B cell (primary cell): ENCODE measurements around the gene UBAC1. TPM values are rescaled to one million over a fixed set of nuclear protein-coding genes. Genes with fewer than 3 reads are reported as not detected.

ENCODE experiments used
- ATAC-seq: fragments of 200-7000 bp; cut with Tn5 transposase; one replicate; pipeline ENCODE4 v1.10.0; 2021; ENCODE audit warnings: low read depth, mild to moderate bottlenecking, moderate number of reproducible peaks, moderate library complexity
- CTCF ChIA-PET: fragments of 350-600 bp; sonication (Branson Sonifier 250); formaldehyde crosslinking; loops from one replicate; lab custom pipeline; 2021; ENCODE audit warnings: antibody characterized with exemption, inconsistent platforms; lab: Charles Lee
- POLR2A ChIA-PET: fragments of 350-600 bp; sonication (Branson Sonifier 250); formaldehyde crosslinking; loops from one replicate; lab custom pipeline; 2021; ENCODE audit warnings: antibody characterized with exemption; lab: Charles Lee
- DNase-seq: peaks from one replicate; pipeline ENCODE4 v3.0.0; 2013
- H2AFZ ChIP-seq: 2 replicates; pipeline ENCODE4 v1.6.1; 2012; ENCODE audit warnings: mild to moderate bottlenecking, low read depth, low read length; ENCODE audit not compliant: insufficient read depth, poor library complexity, severe bottlenecking
- H3K27ac ChIP-seq, 2 donors: 1 replicate in 1 of 2; 2 replicates in 1 of 2; pipeline ENCODE4 v1.5.1; 2012 to 2013; ENCODE audit warnings: low read length in 2 of 2, mild to moderate bottlenecking in 2 of 2, moderate library complexity in 1 of 2
- H3K27me3 ChIP-seq, 4 experiments: fragments of 200-600 bp in 1 of 4; sonication (generic) in 1 of 4; replicated peaks in 1 of 4; 1 replicate in 2 of 4; 2 replicates in 2 of 4; pipeline versions ENCODE4 v1.6.1 to v1.7.0; 2013 to 2016; ENCODE audit warnings: low read length in 3 of 4, mild to moderate bottlenecking in 2 of 4, mixed read lengths in 1 of 4, moderate library complexity in 1 of 4; ENCODE audit not compliant: insufficient read depth in 4 of 4, control insufficient read depth in 3 of 4; ENCODE audit errors: control extremely low read depth in 1 of 4
- H3K36me3 ChIP-seq, 2 experiments: replicated peaks in 1 of 2; 1 replicate in 1 of 2; 2 replicates in 1 of 2; pipeline versions ENCODE4 v1.6.1 to v1.7.1; 2013; ENCODE audit warnings: low read length in 1 of 2; ENCODE audit not compliant: insufficient read depth in 2 of 2, control insufficient read depth in 1 of 2; ENCODE audit errors: control extremely low read depth in 1 of 2, extremely low read depth in 1 of 2
- H3K4me1 ChIP-seq, 2 donors: fragments of 200-600 bp in 1 of 2; sonication (generic) in 1 of 2; 1 replicate in 1 of 2; 2 replicates in 1 of 2; pipeline versions ENCODE4 v1.5.1 to v1.6.1; 2013 to 2017; ENCODE audit warnings: low read length in 2 of 2; ENCODE audit not compliant: control insufficient read depth in 2 of 2, insufficient read depth in 2 of 2
- H3K4me2 ChIP-seq: replicated peaks from 2 replicates; pipeline ENCODE3; 2012; ENCODE audit warnings: mild to moderate bottlenecking, low read depth, low read length; ENCODE audit not compliant: poor library complexity, severe bottlenecking
- H3K4me3 ChIP-seq, 5 experiments: fragments of 200-600 bp in 1 of 5; sonication (generic) in 1 of 5; 1 replicate in 3 of 5; 2 replicates in 2 of 5; pipeline versions ENCODE4 v1.5.1 to v1.7.0; 2011 to 2016; ENCODE audit warnings: low read length in 4 of 5, mild to moderate bottlenecking in 4 of 5, low read depth in 2 of 5, control low read depth in 1 of 5, moderate library complexity in 1 of 5; ENCODE audit not compliant: insufficient read depth in 1 of 5; ENCODE audit errors: control extremely low read depth in 1 of 5, extremely low read depth in 1 of 5
- H3K79me2 ChIP-seq: fragments of 200-600 bp; sonication (generic); one replicate; pipeline ENCODE4 v1.6.0; 2016; ENCODE audit warnings: low read length; ENCODE audit not compliant: control insufficient read depth, insufficient read depth
- H3K9ac ChIP-seq: fragments of 200-600 bp; sonication (generic); 2 replicates; pipeline ENCODE4 v1.6.1; 2017; ENCODE audit warnings: mild to moderate bottlenecking, low read length, moderate library complexity
- H3K9me3 ChIP-seq, 3 donors: one replicate each; pipeline versions ENCODE4 v1.6.1 to v1.7.1; 2013; ENCODE audit warnings: low read length in 2 of 3; ENCODE audit not compliant: control insufficient read depth in 2 of 3, insufficient read depth in 1 of 3; ENCODE audit errors: control extremely low read depth in 1 of 3
- H4K20me1 ChIP-seq: 2 replicates; pipeline ENCODE4 v1.6.0; 2012; ENCODE audit warnings: mild to moderate bottlenecking, low read length; ENCODE audit not compliant: insufficient read depth, control insufficient read depth, poor library complexity, severe bottlenecking
- H3K27ac Mint-ChIP-seq: one replicate; pipeline ENCODE4 v1.8.0; 2021; ENCODE audit warnings: mixed read lengths
- H3K27me3 Mint-ChIP-seq: one replicate; pipeline ENCODE4 v1.8.0; 2021; ENCODE audit warnings: mixed read lengths
- H3K4me1 Mint-ChIP-seq: one replicate; pipeline ENCODE4 v1.8.0; 2021; ENCODE audit warnings: mixed read lengths
- H3K4me3 Mint-ChIP-seq: one replicate; pipeline ENCODE4 v1.8.0; 2021; ENCODE audit warnings: mixed read lengths
- H3K9me3 Mint-ChIP-seq: one replicate; pipeline ENCODE4 v1.8.0; 2022; ENCODE audit warnings: mixed read lengths; ENCODE audit not compliant: insufficient read depth
- CTCF ChIP-seq: fragments of 200-600 bp; IDR thresholded peaks from one replicate; pipeline ENCODE4 v1.8.0; 2022; ENCODE audit warnings: antibody characterized with exemption, mild to moderate bottlenecking
- EZH2 ChIP-seq: IDR thresholded peaks from 2 replicates; pipeline ENCODE4 v1.6.1; 2012; ENCODE audit warnings: borderline replicate concordance, low read depth, mild to moderate bottlenecking, moderate library complexity, low read length; ENCODE audit not compliant: insufficient read depth, poor library complexity, severe bottlenecking
- WGBS: methylation state at CpG from one replicate; pipeline ENCODE4 v1.1.5; 2013; ENCODE audit warnings: missing lambda C conversion rate; ENCODE audit not compliant: insufficient coverage; 5-methylcytosine and 5-hydroxymethylcytosine counted together
- intact Hi-C: fragments of 100-400 bp; cut with micrococcal nuclease; formaldehyde crosslinking; loops from one replicate; pipeline ENCODE4 v1.10.0; 2022
- polyA plus RNA-seq: library from polyadenylated mRNA; depleted of rRNA; stranded (reverse); fragments of >200 nt; gene quantifications from 2 replicates; pipeline ENCODE4 v1.2.3, GENCODE V29; 2012
- total RNA-seq, 2 donors: library from RNA; stranded (reverse); fragments of 120-200 nt in 1 of 2; gene quantifications; 1 replicate in 1 of 2; 2 replicates in 1 of 2; pipeline versions ENCODE4 v1.2.3 to v1.2.4, GENCODE V29; 2013 to 2022

The UBAC1 gene
- total and polyA plus RNA-seq, 2 donors (not counting 1 experiment from before 2014, with no cell fraction given) = 30.8 to 31.1 TPM

GRCh38 chr9:135955934-135956801 lies 5.0 kb downstream of the UBAC1 start:
- intact Hi-C loops = no loop called here
- Mint-ChIP-seq H3K27ac (no peak overlapping the region), H3K27me3 (no peaks in the 10 kb centered on the region), H3K4me3 (no peak overlapping the region), H3K4me1 (peaks cover 17% of the 10 kb centered on the region), H3K9me3 (no peaks in the 10 kb centered on the region)
- no peak overlapping the region for H3K27ac ChIP-seq
- POLR2A ChIA-PET = no interaction called here
- H3K79me2 ChIP-seq = peaks cover 38% of the 10 kb centered on the region
- ATAC-seq (no peak), DNase-seq (no peak)
- TF ChIP-seq EZH2 = no peak
- no peak for TF ChIP-seq CTCF
- no peak overlapping the region for H3K4me3 ChIP-seq
- CTCF ChIA-PET = interaction anchor here (4.1 kb wide), 1 partner anchor 12 kb away, joined by 18 read pairs; no protein-coding TSS in a partner anchor
- peaks cover 8 to 12% of the 10 kb centered on the region in 2 donors for H3K4me1 ChIP-seq
- H4K20me1 ChIP-seq = peaks cover 26% of the 10 kb centered on the region
- peaks cover 0 to 13% of the 10 kb centered on the region in 2 experiments for H3K36me3 ChIP-seq
- no peak overlapping the region for H3K4me2 ChIP-seq
- no peaks in the 10 kb centered on the region for H3K27me3 ChIP-seq
- no peak overlapping the region for H3K9ac ChIP-seq
- peaks cover 0 to 4% (median 0%) of the 10 kb centered on the region in 3 donors for H3K9me3 ChIP-seq
- H2AFZ ChIP-seq = no peak overlapping the region
- over 99% methylated on average over 22 of the region's 32 CpGs for WGBS

- H3K4me1 ChIP-seq = no peaks in the 10 kb centered on the region
- no peak for DNase-seq
- 93% methylated on average over 18 of the region's 22 CpGs for WGBS
- H2AFZ ChIP-seq = no peak overlapping the region
- no peaks in the 10 kb centered on the region for H3K27me3 ChIP-seq
- no peak overlapping the region for H3K4me3 Mint-ChIP-seq
- ATAC-seq = no peak
- ChIA-PET POLR2A (no interaction called here), CTCF (no interaction called here)
- H3K79me2 ChIP-seq = peaks cover 10% of the 10 kb centered on the region
- H3K36me3 ChIP-seq = peaks cover 1 to 26% of the 10 kb centered on the region in 2 experiments
- H3K27ac ChIP-seq = no peak overlapping the region
- H3K27ac Mint-ChIP-seq = no peak overlapping the region
- no peaks in the 10 kb centered on the region for H3K4me1 Mint-ChIP-seq
- no peak overlapping the region for H3K4me2 ChIP-seq
- H4K20me1 ChIP-seq = peaks cover 16% of the 10 kb centered on the region
- no peak for TF ChIP-seq EZH2
- no peak for TF ChIP-seq CTCF
- H3K9me3 ChIP-seq = no peaks in the 10 kb centered on the region
- intact Hi-C loops = no loop called here
- no peaks in the 10 kb centered on the region for H3K27me3 Mint-ChIP-seq
- H3K9ac ChIP-seq = no peak overlapping the region
- H3K4me3 ChIP-seq = no peak overlapping the region
- H3K9me3 Mint-ChIP-seq = no peaks in the 10 kb centered on the region
Measured at GRCh38 chr9:135952664-135953206, 8.4 kb downstream of the UBAC1 start.
